ENCODE data around the gene RASSF3.
A peak's percentile ranks its signal among the peaks of the same experiment; 100 is the strongest.
"Not testable (repeated sequence)": the region's sequence is repeated elsewhere in the genome, so short reads cannot be mapped to it uniquely, and the experiment has no call there.

Gene RASSF3

DNA sequence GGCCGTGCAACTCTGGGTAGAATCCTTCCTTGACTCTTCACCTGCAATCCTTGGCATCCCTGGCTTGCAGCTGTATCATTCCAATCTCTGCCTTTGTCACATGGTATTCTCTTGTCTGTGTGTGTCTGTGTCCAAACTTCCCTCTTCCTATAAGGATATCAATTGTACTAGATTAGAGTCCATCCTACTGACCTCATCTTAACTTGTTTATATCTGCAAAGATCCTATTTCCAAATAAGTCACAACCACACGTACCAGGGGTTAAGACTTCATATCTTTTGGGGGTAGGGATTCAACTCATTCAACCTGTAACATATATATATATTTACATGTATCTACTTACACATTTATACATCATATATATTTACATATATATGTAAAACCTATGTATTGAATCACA is 29.6 kb upstream of the RASSF3 start:
- Histone ChIP-seq H3K27me3 (ENCODE audit: insufficient read depth, low read length) (no peaks in the 10 kb centered on the region), H3K4me1 (ENCODE audit: insufficient read depth, low read length) (no peaks in the 10 kb centered on the region), H2AFZ (ENCODE audit: low read depth, low read length) (no peak overlapping the region), H3K36me3 (ENCODE audit: insufficient read depth, low read length) (no peaks in the 10 kb centered on the region), H3K9me3 (ENCODE audit: low read length) (no peaks in the 10 kb centered on the region), H3K4me3 (ENCODE audit: low read length) (no peak overlapping the region)

DNA sequence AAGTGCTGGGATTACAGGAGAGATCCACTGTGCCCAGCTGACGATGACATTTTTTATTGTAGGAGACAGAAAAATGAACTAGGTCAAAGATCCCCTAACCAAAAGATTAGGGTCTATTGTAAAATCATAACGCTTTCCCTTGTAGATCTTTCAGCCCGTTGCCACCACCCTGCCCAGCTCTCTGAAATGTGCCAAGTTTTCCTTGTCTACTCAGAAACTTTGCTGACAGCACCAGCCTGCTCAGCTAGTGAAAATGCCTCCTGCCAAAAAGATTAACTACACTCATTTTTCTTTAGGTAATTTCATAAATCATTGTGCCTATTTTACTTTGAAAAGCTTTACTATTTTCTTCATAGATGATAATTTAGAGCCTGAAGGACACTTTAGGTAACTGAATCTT is 28.2 kb upstream of the RASSF3 start:
- H3K9me3 ChIP-seq (ENCODE audit: low read length): no peaks in the 10 kb centered on the region
- no peaks in the 10 kb centered on the region for H3K36me3 ChIP-seq (ENCODE audit: insufficient read depth, low read length)
- H3K4me1 ChIP-seq (ENCODE audit: insufficient read depth, low read length): no peaks in the 10 kb centered on the region
- no peak overlapping the region for H2AFZ ChIP-seq (ENCODE audit: low read depth, low read length)
- H3K4me3 ChIP-seq (ENCODE audit: low read length): no peak overlapping the region
- no peaks in the 10 kb centered on the region for H3K27me3 ChIP-seq (ENCODE audit: insufficient read depth, low read length)

DNA sequence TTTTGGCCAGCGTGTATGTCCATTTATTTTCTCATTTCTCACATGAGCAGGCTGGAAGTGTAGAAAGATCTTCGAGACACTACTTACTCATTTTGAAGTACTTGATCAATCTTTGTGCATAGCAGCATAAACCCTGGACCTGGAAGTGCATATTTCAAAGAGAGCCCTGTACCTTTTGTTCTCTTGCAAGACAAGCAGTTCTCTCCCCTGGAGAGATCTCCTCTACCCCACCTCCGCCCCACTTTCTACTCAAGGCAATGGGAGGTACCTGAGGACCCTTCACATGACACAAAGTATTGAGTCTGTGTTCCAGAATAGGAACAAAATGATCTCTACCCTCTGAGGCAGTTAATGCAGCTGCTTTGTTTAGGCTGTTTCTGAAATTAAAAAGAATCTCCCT is 27.4 kb upstream of the RASSF3 start:
- no peaks in the 10 kb centered on the region for H3K9me3 ChIP-seq (ENCODE audit: low read length)
- no peaks in the 10 kb centered on the region for H3K27me3 ChIP-seq (ENCODE audit: insufficient read depth, low read length)
- no peak overlapping the region for H3K4me3 ChIP-seq (ENCODE audit: low read length)
- H2AFZ ChIP-seq (ENCODE audit: low read depth, low read length): no peak overlapping the region
- H3K36me3 ChIP-seq (ENCODE audit: insufficient read depth, low read length): no peaks in the 10 kb centered on the region
- H3K4me1 ChIP-seq (ENCODE audit: insufficient read depth, low read length): no peaks in the 10 kb centered on the region

DNA sequence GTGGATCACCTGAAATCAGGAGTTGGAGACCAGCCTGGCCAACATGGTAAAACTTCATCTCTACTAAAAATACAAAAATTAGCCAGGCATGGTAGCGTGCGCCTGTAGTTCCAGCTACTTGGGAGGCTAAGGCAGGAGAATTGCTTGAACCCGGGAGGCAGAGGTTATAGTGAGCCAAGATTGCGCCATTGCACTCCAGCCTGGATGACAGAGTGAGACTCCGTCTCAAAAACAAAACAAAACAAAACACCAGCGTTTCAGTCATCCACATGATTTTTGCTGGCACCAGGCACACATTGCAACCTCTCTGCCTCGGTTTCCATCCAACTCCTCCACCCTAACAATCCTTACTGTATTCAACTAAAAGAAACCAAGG is 26.9 kb upstream of the RASSF3 start:
- not testable (repeated sequence) for H3K27me3 ChIP-seq (ENCODE audit: insufficient read depth, low read length); H3K36me3 ChIP-seq (ENCODE audit: insufficient read depth, low read length); H3K9me3 ChIP-seq (ENCODE audit: low read length); H3K4me1 ChIP-seq (ENCODE audit: insufficient read depth, low read length); H3K4me3 ChIP-seq (ENCODE audit: low read length); H2AFZ ChIP-seq (ENCODE audit: low read depth, low read length)

DNA sequence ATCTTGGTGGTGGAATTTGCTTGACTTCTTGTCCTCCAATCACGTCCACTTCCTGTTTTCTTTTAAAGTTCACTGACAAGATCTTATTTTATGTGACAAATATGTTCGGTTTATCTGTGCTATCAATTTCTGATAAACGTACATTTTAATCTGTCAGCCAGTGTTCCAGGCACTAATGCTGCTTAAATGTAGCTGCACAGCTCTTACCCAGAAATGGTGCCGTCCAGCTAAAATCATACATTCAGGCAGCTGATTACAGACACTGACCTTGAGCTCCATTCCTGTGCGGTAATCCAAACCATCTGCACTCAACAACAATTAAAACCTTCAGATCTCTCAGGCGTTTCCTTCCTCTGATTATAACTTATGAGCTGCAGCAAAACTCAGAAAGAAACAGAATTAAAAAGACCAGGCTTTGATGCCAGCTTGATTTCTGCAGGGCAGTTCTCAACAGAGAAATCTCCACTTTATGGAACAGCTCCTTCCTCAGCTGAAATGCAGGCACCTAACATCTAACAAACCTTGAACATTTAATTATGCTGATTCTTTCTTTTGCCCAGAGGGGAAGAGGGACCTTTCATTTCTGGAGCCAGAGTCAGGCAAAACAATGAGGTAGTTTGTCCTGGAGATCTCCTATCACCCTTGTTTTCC is 26.4 kb upstream of the RASSF3 start:
- Histone ChIP-seq H3K4me3 (ENCODE audit: low read length) (no peak overlapping the region), H3K9me3 (ENCODE audit: low read length) (no peaks in the 10 kb centered on the region), H3K36me3 (ENCODE audit: insufficient read depth, low read length) (no peaks in the 10 kb centered on the region), H3K4me1 (ENCODE audit: insufficient read depth, low read length) (no peaks in the 10 kb centered on the region), H3K27me3 (ENCODE audit: insufficient read depth, low read length) (no peaks in the 10 kb centered on the region), H2AFZ (ENCODE audit: low read depth, low read length) (no peak overlapping the region)

DNA sequence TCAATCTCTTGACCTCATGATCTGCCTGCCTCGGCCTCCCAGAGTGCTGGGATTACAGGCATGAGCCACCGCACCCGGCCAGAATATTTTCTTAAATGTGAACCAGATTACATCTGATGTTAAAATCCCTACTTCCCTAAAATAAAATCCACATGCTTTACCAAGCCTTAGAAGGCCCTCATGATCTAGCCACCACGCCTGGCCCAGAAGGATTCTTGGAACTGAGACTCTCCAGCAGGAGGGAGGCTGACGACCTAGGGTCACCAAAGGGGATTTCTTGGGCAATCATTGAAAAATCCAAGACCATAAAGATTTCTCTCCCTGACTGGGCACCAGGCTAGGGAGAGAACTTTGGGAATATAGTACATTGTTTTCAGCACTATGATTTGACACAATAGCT is 25.2 kb upstream of the RASSF3 start:
- H3K4me1 ChIP-seq (ENCODE audit: insufficient read depth, low read length): no peaks in the 10 kb centered on the region
- H3K4me3 ChIP-seq (ENCODE audit: low read length): no peak overlapping the region
- H2AFZ ChIP-seq (ENCODE audit: low read depth, low read length): no peak overlapping the region
- H3K9me3 ChIP-seq (ENCODE audit: low read length): no peaks in the 10 kb centered on the region
- no peaks in the 10 kb centered on the region for H3K36me3 ChIP-seq (ENCODE audit: insufficient read depth, low read length)
- no peaks in the 10 kb centered on the region for H3K27me3 ChIP-seq (ENCODE audit: insufficient read depth, low read length)

DNA sequence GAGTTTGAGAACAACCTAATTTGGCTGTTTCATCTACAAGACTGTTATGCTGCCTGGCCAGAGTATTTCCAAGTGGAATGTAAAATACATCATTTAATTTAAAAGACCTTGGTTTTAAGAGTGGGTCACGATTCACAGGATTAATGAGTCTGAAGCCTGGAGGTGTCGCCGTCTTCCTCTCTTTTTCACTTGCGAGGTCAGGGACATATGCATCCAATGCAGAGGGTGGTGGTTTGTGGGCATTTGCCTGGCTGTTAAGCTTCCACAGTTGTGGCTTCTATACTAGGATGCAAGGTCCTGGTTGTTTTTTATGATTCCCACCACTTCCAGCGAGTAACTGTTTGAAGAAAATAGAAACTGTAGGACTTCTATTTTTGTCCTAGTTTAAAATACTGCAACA is 22.8 kb upstream of the RASSF3 start:
- Histone ChIP-seq H3K36me3 (ENCODE audit: insufficient read depth, low read length) (no peaks in the 10 kb centered on the region), H2AFZ (ENCODE audit: low read depth, low read length) (no peak overlapping the region), H3K27me3 (ENCODE audit: insufficient read depth, low read length) (no peaks in the 10 kb centered on the region)

DNA sequence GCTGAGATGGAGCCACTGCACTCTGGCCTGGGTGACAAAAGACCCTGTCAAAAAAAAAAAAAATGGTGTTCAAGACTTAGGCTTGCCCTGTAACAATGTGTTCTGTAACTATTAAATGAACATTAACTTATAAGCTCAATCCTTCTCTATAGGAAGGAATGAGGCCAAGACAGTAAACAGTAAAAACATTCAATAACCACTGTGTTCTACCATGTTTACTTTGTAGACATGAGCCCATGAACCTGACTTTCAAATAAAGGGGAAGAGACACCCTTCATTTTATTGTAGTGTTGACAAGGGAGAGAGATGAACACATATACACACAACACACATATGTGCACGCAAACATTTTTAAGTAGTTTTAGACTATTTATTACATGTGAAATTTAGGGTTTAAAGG is 20.1 kb upstream of the RASSF3 start:
- no peaks in the 10 kb centered on the region for H3K4me1 ChIP-seq (ENCODE audit: insufficient read depth, low read length)
- peaks cover 2% of the 10 kb centered on the region for H3K27me3 ChIP-seq (ENCODE audit: insufficient read depth, low read length)
- H2AFZ ChIP-seq (ENCODE audit: low read depth, low read length): no peak overlapping the region

More for the DNA sequence above, 22.8 kb upstream of the RASSF3 start:
- Histone ChIP-seq H3K4me3 (ENCODE audit: low read length) (no peak overlapping the region), H3K9me3 (ENCODE audit: low read length) (no peaks in the 10 kb centered on the region), H3K4me1 (ENCODE audit: insufficient read depth, low read length) (no peaks in the 10 kb centered on the region)

DNA sequence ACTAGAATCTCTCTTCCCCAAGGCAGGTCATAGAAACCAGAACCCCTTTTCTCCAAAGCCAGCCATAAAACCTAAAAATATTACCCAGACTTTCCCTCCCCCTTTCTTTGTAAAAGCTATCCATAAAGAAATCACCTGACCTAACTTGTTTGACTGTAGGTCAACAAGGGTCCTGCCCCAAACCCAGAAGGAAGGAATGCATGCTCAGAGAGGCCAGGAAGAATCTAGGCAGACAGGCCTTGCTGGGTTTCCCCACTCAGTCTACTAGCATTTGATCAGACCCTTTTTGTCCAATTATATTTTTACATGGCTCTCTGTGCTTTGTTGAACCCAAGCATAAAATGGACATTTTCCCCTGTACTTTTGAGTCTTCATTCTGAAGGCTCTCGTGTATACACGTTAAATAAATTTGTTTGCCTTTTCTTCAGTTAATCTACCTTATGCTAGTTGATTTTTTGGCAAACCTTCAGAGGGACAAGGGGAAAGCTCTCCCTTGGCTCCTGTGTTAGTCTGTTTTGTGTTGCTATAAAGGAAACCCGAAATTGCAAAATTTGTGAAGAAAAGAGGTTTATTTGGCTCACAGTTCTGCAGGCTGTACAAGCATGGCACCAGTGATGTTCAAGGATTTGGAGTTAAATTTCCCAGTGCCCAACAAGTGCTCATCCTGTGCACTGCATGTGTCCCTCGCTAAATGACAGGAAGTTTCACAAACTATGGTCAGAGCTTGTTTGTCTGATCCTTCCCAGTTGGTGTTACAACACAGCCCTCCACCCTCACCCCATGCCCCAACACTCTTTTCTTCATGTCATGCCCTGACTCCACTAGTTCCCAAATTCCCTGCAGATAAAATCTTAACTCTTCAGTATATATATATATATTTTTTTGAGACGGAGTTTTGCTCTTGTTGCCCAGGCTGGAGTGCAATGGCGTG is 14.2 kb upstream of the RASSF3 start:
- Histone ChIP-seq H3K27me3 (ENCODE audit: insufficient read depth, low read length) (peaks cover 2% of the 10 kb centered on the region), H3K9me3 (ENCODE audit: low read length) (no peaks in the 10 kb centered on the region), H2AFZ (ENCODE audit: low read depth, low read length) (no peak overlapping the region), H3K4me3 (ENCODE audit: low read length) (no peak overlapping the region), H3K36me3 (ENCODE audit: insufficient read depth, low read length) (no peaks in the 10 kb centered on the region), H3K4me1 (ENCODE audit: insufficient read depth, low read length) (peaks cover 4% of the 10 kb centered on the region)

More for the DNA sequence above, 20.1 kb upstream of the RASSF3 start:
- Histone ChIP-seq H3K9me3 (ENCODE audit: low read length) (no peaks in the 10 kb centered on the region), H3K36me3 (ENCODE audit: insufficient read depth, low read length) (no peaks in the 10 kb centered on the region), H3K4me3 (ENCODE audit: low read length) (no peak overlapping the region)

DNA sequence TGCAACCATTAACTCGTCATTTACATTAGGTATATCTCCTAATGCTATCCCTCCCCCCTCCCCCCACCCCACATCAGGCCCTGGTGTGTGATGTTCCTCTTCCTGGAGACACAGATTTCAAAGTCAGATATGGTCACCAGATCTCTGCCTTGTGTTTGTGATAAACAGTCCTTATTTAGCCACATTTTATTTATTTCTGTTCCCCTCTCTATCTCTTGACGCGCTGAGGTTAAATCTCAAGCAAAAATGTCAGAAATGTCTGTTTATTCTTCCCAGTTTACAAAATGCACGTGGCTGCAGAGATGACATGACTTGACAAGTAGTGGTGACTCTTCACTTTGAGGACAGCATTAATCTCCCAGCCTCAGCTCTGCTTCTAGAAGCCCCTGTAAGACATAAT is 11.5 kb upstream of the RASSF3 start:
- Histone ChIP-seq H3K4me1 (ENCODE audit: insufficient read depth, low read length) (peaks cover 4% of the 10 kb centered on the region), H3K4me3 (ENCODE audit: low read length) (no peak overlapping the region), H2AFZ (ENCODE audit: low read depth, low read length) (no peak overlapping the region), H3K27me3 (ENCODE audit: insufficient read depth, low read length) (peaks cover 2% of the 10 kb centered on the region), H3K9me3 (ENCODE audit: low read length) (no peaks in the 10 kb centered on the region), H3K36me3 (ENCODE audit: insufficient read depth, low read length) (no peaks in the 10 kb centered on the region)

DNA sequence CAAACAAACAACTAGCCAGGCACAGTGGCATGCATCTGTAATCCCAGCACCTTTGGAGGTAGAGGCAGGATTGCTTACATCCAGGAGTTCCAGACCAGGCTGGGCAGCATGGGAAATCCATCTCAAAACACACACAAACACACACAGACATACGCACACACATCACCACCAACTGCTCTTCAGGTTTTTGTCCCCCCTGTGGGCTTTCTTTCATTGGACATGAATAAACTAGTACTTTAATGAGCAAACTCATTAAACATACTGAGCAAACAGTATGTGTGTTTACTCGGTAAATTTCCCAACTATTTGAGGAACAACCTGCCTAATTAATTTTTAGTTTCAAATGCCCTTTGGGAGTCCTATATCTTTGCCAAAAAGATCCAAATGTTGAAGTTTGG is 10.1 kb upstream of the RASSF3 start:
- Histone ChIP-seq H3K4me1 (ENCODE audit: insufficient read depth, low read length) (peaks cover 4% of the 10 kb centered on the region), H3K36me3 (ENCODE audit: insufficient read depth, low read length) (no peaks in the 10 kb centered on the region), H2AFZ (ENCODE audit: low read depth, low read length) (no peak overlapping the region), H3K27me3 (ENCODE audit: insufficient read depth, low read length) (no peaks in the 10 kb centered on the region), H3K4me3 (ENCODE audit: low read length) (no peak overlapping the region), H3K9me3 (ENCODE audit: low read length) (no peaks in the 10 kb centered on the region)

DNA sequence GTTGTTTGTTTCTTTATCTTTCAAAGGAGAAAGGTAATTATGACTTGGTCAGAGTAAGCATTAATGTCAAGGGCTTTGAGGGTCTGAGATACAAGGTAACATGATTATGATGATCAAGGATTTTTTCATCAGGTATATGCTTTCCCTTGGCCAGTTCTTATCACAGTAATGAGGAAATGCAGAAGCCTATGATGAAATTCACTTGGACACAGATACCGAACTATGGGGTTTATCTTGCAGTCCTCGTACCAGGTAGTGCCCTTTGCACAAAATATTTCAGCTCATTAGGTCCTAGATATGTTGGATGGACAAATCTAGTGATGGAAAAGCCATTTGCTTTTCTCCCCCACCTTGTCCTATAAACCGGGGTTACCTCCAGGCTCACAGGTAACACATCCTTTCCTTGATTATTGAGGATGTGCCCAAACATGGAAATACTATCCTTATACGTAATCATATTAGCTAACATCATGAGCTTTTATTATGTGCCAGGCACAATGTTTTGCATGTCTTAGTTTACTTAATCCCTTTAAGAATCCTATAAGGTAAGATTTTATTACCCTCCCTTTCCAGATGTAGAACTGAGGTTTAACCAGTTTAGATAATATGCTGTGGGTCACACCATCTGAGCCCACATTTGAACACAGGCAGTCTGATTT is 7.0 kb upstream of the RASSF3 start:
- Histone ChIP-seq H3K36me3 (ENCODE audit: insufficient read depth, low read length) (no peaks in the 10 kb centered on the region), H3K4me1 (ENCODE audit: insufficient read depth, low read length) (peaks cover 2% of the 10 kb centered on the region), H3K27me3 (ENCODE audit: insufficient read depth, low read length) (no peaks in the 10 kb centered on the region), H3K4me3 (ENCODE audit: low read length) (no peak overlapping the region), H2AFZ (ENCODE audit: low read depth, low read length) (no peak overlapping the region), H3K9me3 (ENCODE audit: low read length) (no peaks in the 10 kb centered on the region)

DNA sequence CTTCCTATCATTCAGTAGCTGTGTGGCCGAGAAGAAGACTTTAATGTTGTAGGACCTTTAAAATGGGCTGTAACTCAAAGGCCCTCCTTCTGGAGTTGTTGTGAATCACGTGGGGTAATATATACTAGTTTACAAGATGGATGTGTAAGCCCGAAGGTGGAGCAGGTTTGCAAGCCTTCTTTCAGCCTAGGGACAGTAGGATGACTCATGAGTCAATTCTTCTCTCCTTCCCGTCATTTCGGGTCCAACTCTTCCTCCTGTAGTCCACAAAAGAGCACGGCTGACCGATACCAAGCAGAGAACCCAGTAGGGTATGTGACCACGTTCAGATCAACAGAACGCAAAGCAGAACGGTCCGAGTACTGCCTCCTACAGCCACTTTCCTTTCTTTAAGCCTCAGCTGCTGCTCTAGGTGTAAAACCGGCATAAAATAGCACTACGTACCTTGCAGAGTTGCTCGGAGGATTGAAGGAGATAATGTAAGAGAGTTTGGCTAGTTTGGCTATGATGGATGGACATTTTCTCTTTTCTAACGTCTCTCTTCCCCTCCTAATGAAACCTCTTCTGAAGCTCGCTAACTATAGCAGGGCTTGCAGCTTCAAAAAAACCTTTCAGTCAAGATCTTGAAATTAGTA is 1.3 kb upstream of the RASSF3 start:
- Histone ChIP-seq H3K9me3 (ENCODE audit: low read length) (no peaks in the 10 kb centered on the region), H3K4me3 (ENCODE audit: low read length) (peak overlapping the region; percentile 63), H2AFZ (ENCODE audit: low read depth, low read length) (peak overlapping the region; percentile 31), H3K27me3 (ENCODE audit: insufficient read depth, low read length) (no peaks in the 10 kb centered on the region), H3K36me3 (ENCODE audit: insufficient read depth, low read length) (no peaks in the 10 kb centered on the region), H3K4me1 (ENCODE audit: insufficient read depth, low read length) (peaks cover 10% of the 10 kb centered on the region)
